HG02870 (cell line): ENCODE measurements around the gene SGCD.

ENCODE experiments used
- ATAC-seq: cut with Tn5 transposase; IDR thresholded peaks from one replicate; pipeline ENCODE4 v1.9.1; 2021; ENCODE audit warnings: mild to moderate bottlenecking, moderate library complexity; ENCODE audit not compliant: unreplicated experiment

SGCD gene

DNA sequence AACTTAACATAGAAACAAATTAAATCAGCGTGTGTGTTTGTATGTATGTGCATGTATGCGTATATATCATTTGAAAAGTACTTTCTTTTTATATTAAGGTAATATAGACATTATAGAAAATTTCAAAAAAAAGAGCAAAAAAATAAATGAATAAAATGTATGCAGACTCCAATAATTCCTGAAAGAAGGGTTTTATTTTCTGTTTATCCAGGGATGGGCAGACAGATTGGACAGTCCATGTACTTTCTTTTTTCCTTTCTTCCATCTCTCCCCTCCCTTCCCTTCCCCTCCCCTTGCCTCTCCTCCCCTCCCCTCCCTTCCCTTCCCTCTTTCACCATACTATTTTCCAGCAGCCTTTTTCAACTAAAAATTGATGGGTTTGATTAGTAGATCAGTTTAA lies 123.8 kb downstream of the SGCD start:
- ATAC-seq = no peak

- ATAC-seq = no peak
These were observed 124.5 kb downstream of the SGCD start for GRCh38 chr5:156451505-156451904.

- no peak for ATAC-seq
These were observed 129.9 kb downstream of the SGCD start for GRCh38 chr5:156456857-156457256.

DNA sequence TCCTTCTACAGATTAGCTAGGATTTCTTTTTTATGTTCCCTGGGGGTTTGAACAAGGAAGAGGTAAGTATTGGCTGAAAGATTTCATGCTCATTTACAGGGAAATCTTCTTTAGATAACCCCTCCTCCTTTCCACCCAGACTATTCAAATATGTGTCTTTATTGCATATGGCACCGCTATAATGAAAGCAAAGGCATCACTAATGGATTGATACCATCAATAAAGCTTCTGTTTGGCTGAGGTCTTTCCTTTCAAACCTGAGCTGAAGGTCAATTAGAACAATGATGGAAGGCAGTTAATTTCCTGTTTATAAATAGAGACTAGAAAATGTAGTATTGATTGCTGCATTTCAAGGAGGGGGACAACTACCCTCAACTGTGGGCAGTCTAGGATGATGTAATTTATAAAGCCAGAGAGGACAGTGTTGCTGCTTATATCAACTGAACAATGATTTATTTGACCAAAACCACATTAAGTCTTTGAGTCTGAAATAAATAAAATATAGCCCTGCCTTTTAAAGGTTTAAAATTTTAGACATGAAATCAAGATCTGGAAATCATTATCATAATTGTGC lies 132.9 kb downstream of the SGCD start:
- no peak for ATAC-seq

DNA sequence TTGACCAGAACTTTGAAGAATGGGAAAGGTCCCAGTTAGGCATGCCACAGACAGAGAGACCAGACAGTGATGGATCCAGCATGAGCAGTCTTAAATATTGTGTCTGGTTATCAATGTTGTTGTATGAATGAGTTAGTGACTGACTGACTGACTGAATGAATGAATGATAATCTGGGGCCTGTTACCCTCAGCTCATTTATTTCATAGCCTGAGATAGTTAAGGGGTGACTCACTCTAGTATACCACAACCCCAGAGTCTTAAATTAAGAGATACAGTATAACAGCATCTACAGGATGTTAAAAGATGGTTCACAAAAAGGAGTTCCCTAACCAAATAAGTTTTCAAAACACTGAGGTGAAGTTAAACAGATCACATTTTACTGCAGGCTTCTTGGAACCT lies 133.5 kb downstream of the SGCD start:
- no peak for ATAC-seq

GRCh38 chr5:156466871-156467270 lies 139.9 kb downstream of the SGCD start:
- ATAC-seq = no peak

- ATAC-seq = no peak
These were observed 142.7 kb downstream of the SGCD start for GRCh38 chr5:156469636-156470035.

DNA sequence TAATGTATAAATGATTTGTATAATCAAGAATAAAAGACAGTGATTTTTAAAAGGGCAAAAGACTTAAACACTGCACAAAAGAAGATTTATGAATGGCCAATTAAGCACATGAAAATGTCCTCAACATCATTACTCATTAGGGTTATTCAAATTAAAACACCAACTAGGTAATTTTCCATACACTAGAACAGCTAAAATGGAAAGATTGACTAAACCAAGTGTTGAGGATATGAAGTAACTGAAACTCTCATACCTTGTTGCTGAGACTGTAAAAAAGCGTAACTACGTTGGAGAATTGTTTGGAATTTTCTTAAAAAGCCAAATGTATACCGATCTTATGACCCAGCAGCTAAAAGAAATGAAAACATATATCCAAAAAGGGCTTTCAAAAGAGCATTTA lies 144.9 kb downstream of the SGCD start:
- ATAC-seq = no peak

DNA sequence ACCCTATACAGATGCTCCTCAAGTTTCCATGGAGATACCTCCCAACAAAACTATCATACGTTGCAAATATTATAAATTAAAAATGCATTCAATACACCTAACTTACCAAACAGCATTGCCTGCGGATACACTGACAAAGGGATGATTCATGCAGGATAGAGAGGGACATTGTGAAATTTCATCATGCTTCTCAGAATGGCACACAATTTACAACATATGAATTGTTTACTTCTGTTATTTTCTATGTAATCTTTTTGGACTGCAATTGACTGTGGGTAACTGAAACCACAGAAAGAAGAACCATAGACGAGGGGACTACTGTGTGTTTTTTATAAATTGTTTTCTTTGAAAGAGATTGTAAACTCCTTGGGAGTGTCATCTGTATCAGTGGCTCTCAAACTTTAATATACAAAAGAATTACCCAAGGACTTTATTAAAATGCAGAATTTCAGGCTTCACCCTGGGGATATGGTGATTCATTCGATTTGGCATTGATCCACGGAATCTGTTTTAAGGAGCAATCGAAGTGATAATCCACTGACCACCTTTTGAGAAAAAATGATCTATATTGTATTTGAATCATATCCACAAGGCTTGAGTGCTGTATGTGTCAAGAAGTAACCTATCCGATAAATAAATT lies 146.4 kb downstream of the SGCD start:
- ATAC-seq = no peak

GRCh38 chr5:156474251-156474650 lies 147.3 kb downstream of the SGCD start:
- ATAC-seq = no peak

- no peak for ATAC-seq
These were observed 148.5 kb downstream of the SGCD start for GRCh38 chr5:156475182-156476157.

DNA sequence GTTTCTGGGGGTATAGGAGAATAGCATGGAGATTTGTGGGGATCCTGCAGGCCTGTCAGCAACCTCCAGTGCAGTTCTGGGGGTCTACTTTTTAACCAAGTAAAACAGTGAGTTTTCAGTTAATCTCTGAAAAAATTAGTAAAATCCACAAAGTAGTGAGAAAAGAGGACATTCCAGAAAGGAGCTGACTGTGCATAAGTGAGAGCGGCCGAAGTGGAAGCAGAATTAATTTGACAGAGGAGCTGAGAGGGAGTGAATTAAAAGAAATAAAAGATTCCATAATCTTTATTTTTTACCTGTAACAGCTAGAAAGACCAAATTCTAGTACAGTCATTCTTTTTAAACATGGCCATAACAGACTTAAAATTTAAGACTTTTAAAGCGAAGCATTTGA lies 149.2 kb downstream of the SGCD start:
- ATAC-seq = no peak

DNA sequence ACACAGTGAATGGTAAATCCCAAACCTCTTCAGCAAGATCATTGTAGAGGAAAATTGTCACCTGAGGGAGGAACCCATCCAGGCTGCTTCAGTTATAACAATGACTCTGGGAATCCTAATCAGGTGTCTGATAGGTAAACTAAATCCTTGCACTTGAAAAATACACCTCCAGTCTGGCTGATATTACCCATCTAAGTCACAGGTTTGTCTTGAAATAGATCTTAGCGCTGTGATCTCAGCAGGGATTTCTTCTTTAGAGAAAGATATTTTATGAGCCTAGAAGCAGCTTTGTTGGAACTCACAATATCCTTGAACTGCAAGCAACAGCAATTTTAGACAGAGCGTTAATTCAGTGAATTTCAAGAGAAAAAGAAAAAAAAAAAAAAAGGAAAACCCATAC lies 149.7 kb downstream of the SGCD start:
- no peak for ATAC-seq

- no peak for ATAC-seq
These were observed 150.2 kb downstream of the SGCD start for GRCh38 chr5:156477196-156477595.

GRCh38 chr5:156479849-156480248 lies 152.9 kb downstream of the SGCD start:
- no peak for ATAC-seq

DNA sequence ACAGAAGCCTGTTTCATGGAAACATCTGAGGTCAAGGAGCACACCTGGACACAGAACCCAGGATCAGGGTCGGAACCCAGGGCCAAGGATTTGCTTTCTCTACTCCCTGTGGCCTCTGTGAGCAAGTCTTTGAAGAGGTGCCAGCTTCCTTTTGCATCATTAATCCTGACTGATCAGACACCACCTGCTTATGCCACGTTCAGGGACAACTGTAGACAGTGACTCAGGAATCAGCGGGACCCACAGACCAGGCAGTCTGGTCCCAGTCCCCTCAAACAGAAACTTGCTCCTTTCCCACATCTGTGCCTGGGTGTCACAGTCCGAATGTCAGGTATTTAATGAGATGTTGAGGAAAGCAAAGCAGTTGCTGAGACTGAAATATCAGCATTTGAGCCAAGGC lies 154.8 kb downstream of the SGCD start:
- ATAC-seq = no peak

GRCh38 chr5:156482818-156483217 lies 155.9 kb downstream of the SGCD start:
- ATAC-seq = no peak

GRCh38 chr5:156486394-156487238 lies 159.7 kb downstream of the SGCD start:
- ATAC-seq = no peak

DNA sequence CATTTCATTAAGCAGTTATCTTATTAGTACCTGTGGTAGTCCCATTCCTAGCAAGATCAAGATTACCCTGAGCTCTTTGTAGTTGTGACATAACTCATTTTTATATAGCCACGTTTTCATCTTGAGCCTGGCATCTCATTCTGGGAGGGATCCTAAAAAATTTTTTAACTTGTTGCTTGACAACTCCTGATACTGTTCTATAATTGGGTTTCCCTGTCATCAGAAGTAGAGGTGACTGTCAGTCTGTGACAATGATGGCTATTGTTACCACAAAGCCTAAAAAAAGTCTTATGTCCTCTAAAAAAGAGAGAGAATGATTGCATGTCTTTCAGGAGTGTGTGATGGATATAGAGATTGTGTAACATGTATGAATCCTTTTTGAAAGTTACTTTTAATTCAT lies 164.8 kb downstream of the SGCD start:
- ATAC-seq = no peak

DNA sequence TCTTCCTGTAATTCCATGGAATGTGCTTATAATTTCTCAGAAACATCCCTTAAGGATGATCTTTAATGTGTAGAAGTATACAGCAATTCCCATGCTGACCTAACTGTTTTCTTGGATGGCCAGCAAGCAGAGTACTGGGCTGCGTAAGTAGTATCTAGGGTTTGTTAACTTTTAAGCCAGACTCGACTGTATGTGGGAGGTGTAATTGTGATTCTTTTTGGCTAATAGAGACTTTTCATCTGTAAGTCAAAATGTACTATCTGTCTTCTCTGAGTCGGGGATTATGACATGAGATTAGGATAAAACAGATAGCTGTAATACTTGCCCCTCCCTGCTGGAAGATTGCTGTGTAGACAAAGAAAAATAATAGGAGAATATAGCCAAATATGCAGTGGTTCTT lies 169.3 kb downstream of the SGCD start:
- ATAC-seq = no peak

DNA sequence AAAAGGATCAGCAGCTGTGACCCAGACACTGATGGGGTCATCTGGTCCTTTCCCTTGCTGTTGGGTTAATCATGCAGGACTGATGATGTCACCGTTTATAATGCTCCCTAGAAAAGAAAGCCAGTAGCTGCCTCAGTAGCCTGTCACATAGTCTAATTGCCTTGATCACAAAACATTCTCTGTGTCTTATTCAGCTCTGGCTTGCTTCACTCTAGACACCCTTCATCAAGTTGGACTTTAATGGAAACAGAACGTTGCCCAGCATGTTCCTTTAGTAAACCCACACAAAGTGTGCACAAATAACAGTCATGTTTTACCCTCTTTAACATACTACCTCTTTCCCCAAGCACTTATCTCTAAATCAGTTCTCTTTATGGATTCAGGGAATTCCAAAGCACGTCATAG lies 170.8 kb downstream of the SGCD start:
- ATAC-seq = no peak
